Gastrocnemius medialis (tissue), 4 donors: ENCODE data around the gene MIF4GD.

ENCODE experiments used
- CTCF ChIP-seq, 5 experiments: fragments of 450-650 bp in 3 of 5; fragments of 200-600 bp in 2 of 5; sonication (generic) in 2 of 5; IDR thresholded peaks in 4 of 5; conservative IDR thresholded peaks in 1 of 5; 1 replicate in 4 of 5; 2 replicates in 1 of 5; pipeline ENCODE4 v1.5.1; 2016 to 2019; ENCODE audit warnings: antibody characterized with exemption in 5 of 5, mild to moderate bottlenecking in 3 of 5, moderate library complexity in 3 of 5
- POLR2A ChIP-seq, 2 donors: fragments of 450-650 bp; IDR thresholded peaks; one replicate each; pipeline ENCODE4 v1.6.1; 2017; ENCODE audit warnings: antibody characterized with exemption in 2 of 2, mild to moderate bottlenecking in 2 of 2, moderate library complexity in 2 of 2

- no peak for TF ChIP-seq POLR2A (IDR thresholded peaks at IDR 0.05)
- TF ChIP-seq CTCF (IDR thresholded peaks at IDR 0.05 in 4 of 5, conservative IDR thresholded peaks at IDR 0.05 in 1 of 5): no peak
Measured at GRCh38 chr17:75285123-75285522, 14.1 kb upstream of the MIF4GD start.
